ENCODE measurements around the gene SLC1A7.

The SLC1A7 gene

DNA sequence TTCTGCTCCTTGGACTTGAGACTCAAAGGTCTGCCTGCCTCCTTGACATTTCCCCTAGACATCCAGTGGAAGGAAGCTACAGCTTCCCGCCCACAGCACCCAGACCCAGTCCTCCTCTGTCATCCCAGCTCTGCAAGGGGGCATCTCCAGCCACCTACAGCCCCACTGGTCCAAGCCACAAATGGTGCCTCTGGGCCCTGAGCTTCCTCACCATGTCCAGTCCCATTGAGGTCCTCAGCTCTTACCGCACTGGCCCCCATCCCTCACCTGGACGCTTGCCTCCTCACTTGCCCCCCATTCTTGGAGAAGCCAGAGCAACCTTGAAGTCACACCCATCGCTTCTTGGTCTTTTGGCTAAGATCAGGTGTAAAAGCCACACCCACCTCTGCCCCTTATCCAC lies 67.2 kb downstream of the SLC1A7 start:
- CTCF ChIA-PET = interaction anchor here (0.7 kb wide), 1 partner anchor 103 kb away, joined by 3 read pairs; no protein-coding TSS in a partner anchor
- H3K4me3 ChIP-seq (ENCODE audit: low read depth, low read length) = no peak overlapping the region
- TF ChIP-seq, protein P1, sequence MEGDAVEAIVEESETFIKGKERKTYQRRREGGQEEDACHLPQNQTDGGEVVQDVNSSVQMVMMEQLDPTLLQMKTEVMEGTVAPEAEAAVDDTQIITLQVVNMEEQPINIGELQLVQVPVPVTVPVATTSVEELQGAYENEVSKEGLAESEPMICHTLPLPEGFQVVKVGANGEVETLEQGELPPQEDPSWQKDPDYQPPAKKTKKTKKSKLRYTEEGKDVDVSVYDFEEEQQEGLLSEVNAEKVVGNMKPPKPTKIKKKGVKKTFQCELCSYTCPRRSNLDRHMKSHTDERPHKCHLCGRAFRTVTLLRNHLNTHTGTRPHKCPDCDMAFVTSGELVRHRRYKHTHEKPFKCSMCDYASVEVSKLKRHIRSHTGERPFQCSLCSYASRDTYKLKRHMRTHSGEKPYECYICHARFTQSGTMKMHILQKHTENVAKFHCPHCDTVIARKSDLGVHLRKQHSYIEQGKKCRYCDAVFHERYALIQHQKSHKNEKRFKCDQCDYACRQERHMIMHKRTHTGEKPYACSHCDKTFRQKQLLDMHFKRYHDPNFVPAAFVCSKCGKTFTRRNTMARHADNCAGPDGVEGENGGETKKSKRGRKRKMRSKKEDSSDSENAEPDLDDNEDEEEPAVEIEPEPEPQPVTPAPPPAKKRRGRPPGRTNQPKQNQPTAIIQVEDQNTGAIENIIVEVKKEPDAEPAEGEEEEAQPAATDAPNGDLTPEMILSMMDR (IDR thresholded peaks at IDR 0.05; ENCODE audit: insufficient read depth, low read length, missing control alignments) = no peak
- POLR2A ChIA-PET = no interaction called here
- no peak for DNase-seq (ENCODE audit: low read depth, low spot score)

DNA sequence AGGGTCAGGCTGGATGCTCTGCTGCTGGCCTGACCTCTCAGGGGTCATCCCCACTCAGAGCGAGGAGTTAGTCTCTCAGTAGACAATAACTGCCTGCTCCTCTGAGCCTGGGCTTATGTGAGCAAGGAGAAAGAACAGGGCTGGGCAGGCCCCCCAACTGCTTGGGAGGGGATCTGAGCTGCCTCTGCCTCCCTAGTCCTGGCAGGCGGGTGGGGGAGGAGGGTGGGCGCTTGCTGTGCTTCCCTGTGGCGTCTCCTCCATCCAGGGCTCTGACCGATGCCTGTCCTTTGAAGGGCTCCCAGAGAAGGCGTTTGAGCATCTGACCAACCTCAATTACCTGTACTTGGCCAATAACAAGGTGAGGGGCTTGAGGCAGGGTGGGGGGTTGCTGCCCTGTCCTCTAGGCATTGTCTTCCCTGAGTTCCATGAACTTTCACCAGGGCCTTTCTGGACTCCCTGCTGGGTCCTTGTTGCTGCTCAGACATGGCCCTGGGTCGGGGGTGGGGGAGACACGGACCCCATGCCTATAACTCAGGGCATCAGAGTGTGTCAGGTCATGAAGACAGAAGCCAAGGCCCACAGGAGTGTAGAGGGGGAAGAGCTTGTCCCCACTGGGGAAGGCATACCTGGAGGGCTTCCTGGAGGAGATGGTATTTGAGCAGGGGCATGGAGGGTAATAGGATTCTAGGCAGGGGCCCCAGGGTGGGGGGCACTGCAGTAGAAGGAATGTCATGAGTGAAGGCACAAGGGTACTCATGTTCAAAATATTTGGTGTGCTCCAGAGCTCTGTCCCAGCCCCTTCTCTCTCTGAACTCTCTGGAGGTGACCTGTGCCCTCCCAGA lies 67.9 kb downstream of the SLC1A7 start:
- CTCF ChIA-PET = interaction anchor here (0.7 kb wide), 1 partner anchor 104 kb away, joined by 3 read pairs; no protein-coding TSS in a partner anchor
- DNase-seq (ENCODE audit: low read depth, low spot score) = no peak
- H3K4me3 ChIP-seq (ENCODE audit: low read depth, low read length) = no peak overlapping the region
- TF ChIP-seq, protein P1 (IDR thresholded peaks at IDR 0.05; ENCODE audit: insufficient read depth, low read length, missing control alignments) = no peak
- POLR2A ChIA-PET = no interaction called here

DNA sequence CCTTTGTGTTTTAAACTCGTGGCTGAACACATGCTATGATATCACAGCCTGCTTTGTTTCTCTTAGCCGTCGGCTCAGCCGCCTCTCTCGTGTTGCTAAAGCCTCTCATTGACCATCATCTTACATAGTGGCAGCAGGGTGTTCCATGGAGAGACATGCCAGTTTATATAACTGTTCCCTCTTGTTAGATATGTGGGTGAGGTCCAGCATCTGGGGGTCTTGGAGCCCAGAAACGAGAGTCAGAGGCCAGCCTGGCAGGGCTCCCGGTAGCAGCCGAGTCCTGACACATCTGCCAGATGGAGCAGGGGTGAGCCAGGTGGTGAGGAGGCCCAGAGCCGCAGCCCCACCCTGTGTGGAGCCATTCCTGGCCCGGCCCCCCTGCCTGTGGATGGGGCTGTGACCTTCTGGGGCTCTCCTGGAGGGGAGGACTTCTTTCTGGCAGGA lies 68.5 kb downstream of the SLC1A7 start:
- POLR2A ChIA-PET = no interaction called here
- H3K4me3 ChIP-seq (ENCODE audit: low read depth, low read length) = no peak overlapping the region
- TF ChIP-seq, protein P1 (IDR thresholded peaks at IDR 0.05; ENCODE audit: insufficient read depth, low read length, missing control alignments) = no peak
- DNase-seq (ENCODE audit: low read depth, low spot score) = no peak
- CTCF ChIA-PET = no interaction called here

DNA sequence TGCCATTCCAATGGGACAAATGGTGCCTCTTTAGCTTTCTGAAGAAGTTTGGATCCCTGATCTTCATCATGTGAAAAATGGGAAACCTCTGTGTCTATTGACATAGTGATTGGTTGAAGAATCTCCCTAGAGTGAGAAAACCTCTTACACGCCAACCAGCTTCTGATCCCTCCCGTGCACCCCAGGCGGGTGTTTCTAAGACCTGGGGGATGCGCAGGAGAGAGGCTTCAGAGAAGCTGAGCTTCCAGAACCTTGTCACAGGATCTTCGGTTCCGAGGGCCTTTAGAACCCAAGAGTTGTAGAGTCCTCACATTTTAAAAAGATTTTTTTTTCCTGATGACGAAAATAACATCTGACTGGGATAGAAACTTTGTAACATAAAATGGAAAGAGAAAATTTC lies 69.2 kb downstream of the SLC1A7 start:
- ChIA-PET POLR2A (interaction anchor here (0.6 kb wide), 1 partner anchor 81 kb away, joined by 3 read pairs; no protein-coding TSS in a partner anchor), CTCF (no interaction called here)
- no peak overlapping the region for H3K4me3 ChIP-seq (ENCODE audit: low read depth, low read length)
- DNase-seq (ENCODE audit: low read depth, low spot score) = no peak
- TF ChIP-seq, protein P1 (IDR thresholded peaks at IDR 0.05; ENCODE audit: insufficient read depth, low read length, missing control alignments) = no peak

DNA sequence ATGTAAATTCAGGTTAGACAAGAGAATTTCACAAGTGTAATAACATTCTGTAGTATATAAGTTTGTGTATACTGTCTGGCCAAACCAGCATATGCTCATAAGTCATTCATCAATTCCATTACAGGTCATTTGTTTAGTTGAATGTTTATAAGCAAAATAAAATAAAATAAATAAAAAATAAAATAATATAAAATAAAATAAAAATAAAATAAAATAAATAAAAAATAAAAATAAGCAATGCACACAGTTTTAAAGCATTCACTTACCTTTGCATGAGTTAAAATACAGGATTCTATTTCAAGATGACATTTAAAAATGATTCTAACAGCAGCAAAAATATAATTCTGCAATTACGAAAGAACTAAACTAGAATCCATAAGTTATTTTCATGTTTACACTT lies 70.5 kb downstream of the SLC1A7 start:
- TF ChIP-seq, protein P1 (IDR thresholded peaks at IDR 0.05; ENCODE audit: insufficient read depth, low read length, missing control alignments) = no peak
- H3K4me3 ChIP-seq (ENCODE audit: low read depth, low read length) = no peak overlapping the region
- POLR2A ChIA-PET = no interaction called here
- CTCF ChIA-PET = no interaction called here
- DNase-seq (ENCODE audit: low read depth, low spot score) = no peak

DNA sequence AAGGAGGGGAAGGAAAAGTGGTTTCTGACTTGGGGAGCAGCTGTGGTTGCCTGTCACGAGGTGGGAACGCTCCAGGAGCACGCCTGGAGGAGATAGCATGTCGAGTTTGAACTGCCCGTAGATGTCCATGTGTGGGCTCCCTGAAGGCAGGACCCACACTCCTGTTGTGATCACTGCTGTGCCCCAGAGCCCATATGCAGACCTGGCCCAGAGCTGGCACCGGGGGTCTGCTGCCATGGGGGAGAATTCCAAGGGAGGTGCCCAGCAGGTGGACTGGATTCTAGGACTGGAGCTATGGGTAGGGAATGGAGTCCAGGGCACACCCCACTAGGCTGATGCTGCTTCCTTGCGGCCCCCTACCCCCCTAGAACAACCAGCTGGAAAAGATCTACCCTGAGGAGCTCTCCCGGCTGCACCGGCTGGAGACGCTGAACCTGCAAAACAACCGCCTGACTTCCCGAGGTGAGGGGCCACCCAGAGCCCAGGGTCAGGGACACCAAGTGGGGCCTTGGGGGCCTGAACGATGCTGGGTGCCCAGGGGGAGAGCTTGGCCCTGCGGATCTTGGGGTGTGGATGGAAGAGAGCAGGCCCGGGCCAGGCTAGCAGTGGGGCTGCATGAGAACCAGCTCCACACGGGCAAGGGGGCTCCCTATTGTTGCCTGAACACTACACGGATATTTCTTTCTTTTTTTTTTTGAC lies 71.1 kb downstream of the SLC1A7 start:
- CTCF ChIA-PET = no interaction called here
- TF ChIP-seq, protein P1 (IDR thresholded peaks at IDR 0.05; ENCODE audit: insufficient read depth, low read length, missing control alignments) = no peak
- POLR2A ChIA-PET = no interaction called here
- no peak for DNase-seq (ENCODE audit: low read depth, low spot score)
- H3K4me3 ChIP-seq (ENCODE audit: low read depth, low read length) = no peak overlapping the region

All from AG04449 (cell line).